GM19193 (cell line): ENCODE measurements around the gene RSAD1.

Source experiments
- POLR2A ChIP-seq: IDR thresholded peaks from 4 replicates; pipeline ENCODE4 v1.6.1; 2011; ENCODE audit not compliant: insufficient read depth, insufficient read length; ENCODE audit errors: extremely low read depth

RSAD1 gene

GRCh38 chr17:50465171-50465570 is 13.5 kb upstream of the RSAD1 start:
- no peak for TF ChIP-seq POLR2A

- no peak for TF ChIP-seq POLR2A
These were observed 13.0 kb upstream of the RSAD1 start for GRCh38 chr17:50465635-50466034.

GRCh38 chr17:50466371-50467113 is 12.1 kb upstream of the RSAD1 start:
- no peak for TF ChIP-seq POLR2A

- no peak for TF ChIP-seq POLR2A
These were observed 11.4 kb upstream of the RSAD1 start for GRCh38 chr17:50467114-50467854.

DNA sequence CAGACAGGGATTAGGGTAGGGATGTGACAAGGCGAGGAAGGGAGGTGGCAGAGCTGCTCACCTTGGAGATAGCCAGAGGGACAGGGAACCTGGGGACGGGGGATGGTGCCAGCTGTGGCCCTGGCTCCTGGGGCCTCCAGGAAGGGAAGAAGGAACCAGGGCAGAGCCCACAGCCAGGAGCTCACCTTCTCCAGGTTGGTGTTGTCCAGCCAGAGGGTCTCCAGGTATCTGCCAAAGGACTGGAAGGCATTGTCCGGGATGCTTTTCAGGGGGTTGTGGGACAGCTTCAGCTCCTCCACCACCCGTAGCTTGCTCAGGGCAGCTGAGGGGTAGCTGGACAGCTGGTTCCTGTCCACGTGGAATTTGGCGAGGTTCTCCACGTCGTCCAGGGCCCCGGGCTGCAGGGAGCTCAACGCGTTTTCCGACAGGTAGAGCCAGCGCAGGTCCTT is 10.8 kb upstream of the RSAD1 start:
- no peak for TF ChIP-seq POLR2A

DNA sequence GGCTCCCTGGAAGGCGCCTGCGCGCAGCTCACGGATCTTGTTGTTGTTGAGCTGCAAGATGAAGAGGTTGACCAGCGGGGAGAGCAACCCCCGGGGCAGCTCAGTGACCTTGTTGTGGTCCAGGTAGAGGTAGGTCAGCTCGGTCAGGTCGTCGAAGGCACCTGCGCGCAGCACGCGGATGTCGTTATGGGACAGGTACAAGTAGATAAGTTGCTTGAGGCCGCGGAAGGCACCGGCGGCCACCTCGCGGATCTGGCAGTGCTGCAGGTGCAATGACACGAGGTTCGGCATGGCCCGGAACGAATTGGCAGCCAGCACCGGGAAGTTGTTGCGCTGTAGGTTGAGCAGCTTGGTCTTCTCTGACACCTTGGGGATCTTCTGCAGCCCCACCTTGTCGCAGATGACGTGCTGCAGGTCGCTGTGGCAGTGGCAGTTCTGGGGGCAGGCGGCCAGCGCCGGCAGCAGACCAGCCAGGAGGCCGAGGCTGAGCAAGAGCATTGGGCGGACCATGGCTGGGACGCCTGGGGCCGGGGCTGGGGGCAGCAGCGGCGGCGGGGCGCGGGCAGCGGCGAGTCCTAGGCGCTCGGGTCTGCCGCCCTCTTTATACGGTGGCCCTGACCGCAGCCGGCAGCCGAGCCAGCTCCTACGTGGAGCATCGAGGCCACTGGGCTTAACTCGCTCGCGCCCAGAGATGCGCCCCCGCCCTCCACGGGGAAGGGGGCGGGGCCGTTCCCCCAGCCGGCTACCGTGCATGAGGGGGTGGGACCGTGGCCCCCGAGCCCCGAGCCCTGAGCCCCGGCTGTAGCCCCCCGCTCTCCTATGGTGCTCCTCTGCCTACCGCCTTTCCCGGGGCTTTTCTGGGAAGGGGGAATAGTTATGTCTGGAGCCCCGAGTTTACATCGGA is 10.1 kb upstream of the RSAD1 start, which contains the start of gene CHAD:
CHAD (minus strand) TSS at position 577 of the 904 bp plus-strand sequence; CDS start at position 510, 67 bp downstream.
- TF ChIP-seq POLR2A = no peak

DNA sequence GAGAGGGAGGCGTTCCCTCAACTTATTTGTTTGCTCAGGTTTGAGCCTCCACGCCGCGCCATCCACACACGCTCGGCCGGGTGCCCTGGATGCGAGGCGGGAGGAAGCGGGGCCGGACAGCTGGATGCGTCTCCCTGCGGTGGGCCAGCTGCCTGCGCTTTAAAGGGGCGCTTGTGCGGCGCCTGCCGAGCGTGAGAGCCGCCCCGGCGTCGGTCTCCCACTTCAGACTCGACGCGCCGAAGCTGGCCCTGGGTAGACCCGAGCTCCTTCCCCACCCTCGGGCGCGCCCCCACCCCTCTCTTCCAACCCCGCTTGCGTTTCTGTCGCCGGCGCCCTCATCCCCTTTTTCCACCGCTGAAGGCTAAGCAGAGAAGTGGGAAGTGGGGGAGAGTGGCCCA is 9.5 kb upstream of the RSAD1 start:
- no peak for TF ChIP-seq POLR2A

- TF ChIP-seq POLR2A = no peak
These were observed 8.9 kb upstream of the RSAD1 start for GRCh38 chr17:50469671-50470305.

GRCh38 chr17:50470426-50470825 is 8.2 kb upstream of the RSAD1 start:
- no peak for TF ChIP-seq POLR2A

- TF ChIP-seq POLR2A = no peak
These were observed 7.4 kb upstream of the RSAD1 start for GRCh38 chr17:50471009-50471905.

- TF ChIP-seq POLR2A = no peak
These were observed 6.4 kb upstream of the RSAD1 start for GRCh38 chr17:50472286-50472685.

DNA sequence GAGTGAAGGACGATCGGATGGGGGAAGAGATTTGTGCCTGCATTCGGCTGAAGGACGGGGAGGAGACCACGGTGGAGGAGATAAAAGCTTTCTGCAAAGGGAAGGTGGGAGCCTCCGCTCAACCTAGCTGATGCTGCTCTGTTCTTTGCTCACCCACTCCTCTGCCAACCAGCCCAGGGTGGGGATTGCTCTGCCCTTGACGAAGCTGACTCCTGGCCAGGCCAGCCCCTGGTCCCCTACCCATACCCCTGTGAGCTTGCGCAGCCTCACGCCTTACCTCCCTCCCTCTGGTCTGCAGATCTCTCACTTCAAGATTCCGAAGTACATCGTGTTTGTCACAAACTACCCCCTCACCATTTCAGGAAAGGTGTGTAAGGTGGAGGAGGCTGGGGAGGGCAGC is 4.8 kb upstream of the RSAD1 start:
- no peak for TF ChIP-seq POLR2A

- no peak for TF ChIP-seq POLR2A
These were observed 4.1 kb upstream of the RSAD1 start for GRCh38 chr17:50474523-50474922.

GRCh38 chr17:50475362-50475761 is 3.3 kb upstream of the RSAD1 start:
- no peak for TF ChIP-seq POLR2A
